ENCODE measurements around the gene AREL1. TPM values are rescaled to one million over a fixed set of nuclear protein-coding genes. Genes with fewer than 3 reads are reported as not detected.

AREL1 gene
- total RNA-seq, 1 donor from 2014 or later = 51.5 TPM

DNA sequence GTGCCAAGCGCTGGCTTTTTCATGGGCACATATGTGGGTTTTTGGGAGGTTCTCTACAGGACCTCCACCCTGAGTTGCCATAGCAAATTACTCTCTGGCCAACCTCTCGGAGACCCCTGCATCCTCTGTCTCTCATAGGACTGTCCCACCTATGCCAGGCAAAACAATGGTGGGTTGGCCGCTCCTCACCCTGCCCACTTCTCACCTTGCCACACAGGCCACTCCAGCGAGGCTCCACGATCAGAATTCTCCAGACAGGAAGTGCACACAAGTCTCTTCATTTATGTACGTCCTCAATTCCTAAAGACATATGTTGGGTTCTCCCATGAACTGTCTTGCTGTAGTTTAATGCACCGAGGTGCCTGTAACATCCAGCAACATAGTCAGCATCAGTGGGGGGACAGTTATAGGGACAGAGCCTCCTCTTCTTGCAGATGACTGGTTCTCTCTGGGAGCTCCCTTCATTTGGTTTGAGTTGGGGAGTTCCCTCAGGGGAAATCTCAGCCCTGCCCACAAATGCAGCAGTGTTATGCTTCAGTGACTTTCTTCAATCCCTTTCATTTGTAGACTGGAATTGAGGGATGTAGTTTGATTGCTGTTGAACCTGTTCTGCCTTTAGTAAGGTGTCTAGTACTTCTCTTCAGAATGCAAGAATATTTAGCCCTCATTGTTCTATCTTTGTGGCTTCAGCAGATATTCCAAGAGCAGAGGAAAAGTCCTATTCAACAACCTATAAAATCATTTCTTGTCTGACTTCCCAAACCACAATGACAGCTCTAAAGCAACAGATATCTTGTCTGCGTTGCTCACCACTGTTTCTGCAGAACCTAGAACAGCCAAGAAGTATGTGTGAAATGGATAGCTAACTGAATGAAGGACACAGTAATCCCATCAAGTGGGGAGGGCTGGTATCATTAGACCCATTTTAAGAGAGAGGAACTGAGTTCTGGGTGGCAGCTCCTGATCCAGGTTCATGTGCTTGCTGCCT, 98.1 kb downstream of the AREL1 start:
- H3K9me3 Mint-ChIP-seq = no peaks in the 10 kb centered on the region
- peaks cover 55% of the 10 kb centered on the region for H3K27me3 Mint-ChIP-seq (ENCODE audit: low read depth)
- no peak for DNase-seq (ENCODE audit: low read depth, low spot score)
- H3K27ac Mint-ChIP-seq (ENCODE audit: unreplicated experiment) = no peak overlapping the region
- H3K4me3 Mint-ChIP-seq = peak overlapping the region; percentile 25
- no peak for TF ChIP-seq CTCF (conservative IDR thresholded peaks at IDR 0.05)
- H3K36me3 Mint-ChIP-seq (ENCODE audit: low read depth) = no peaks in the 10 kb centered on the region
- H3K4me1 Mint-ChIP-seq = peaks cover 16% of the 10 kb centered on the region

- Mint-ChIP-seq H3K4me3 (peak overlapping the region; percentile 71), H3K9me3 (no peaks in the 10 kb centered on the region), H3K27me3 (ENCODE audit: low read depth) (peaks cover 66% of the 10 kb centered on the region), H3K27ac (ENCODE audit: unreplicated experiment) (no peak overlapping the region), H3K36me3 (ENCODE audit: low read depth) (no peaks in the 10 kb centered on the region), H3K4me1 (peaks cover 15% of the 10 kb centered on the region)
- no peak for DNase-seq (ENCODE audit: low read depth, low spot score)
- no peak for TF ChIP-seq CTCF (conservative IDR thresholded peaks at IDR 0.05)
Observed at GRCh38 chr14:74613211-74613914, 99.5 kb downstream of the AREL1 start.

DNA sequence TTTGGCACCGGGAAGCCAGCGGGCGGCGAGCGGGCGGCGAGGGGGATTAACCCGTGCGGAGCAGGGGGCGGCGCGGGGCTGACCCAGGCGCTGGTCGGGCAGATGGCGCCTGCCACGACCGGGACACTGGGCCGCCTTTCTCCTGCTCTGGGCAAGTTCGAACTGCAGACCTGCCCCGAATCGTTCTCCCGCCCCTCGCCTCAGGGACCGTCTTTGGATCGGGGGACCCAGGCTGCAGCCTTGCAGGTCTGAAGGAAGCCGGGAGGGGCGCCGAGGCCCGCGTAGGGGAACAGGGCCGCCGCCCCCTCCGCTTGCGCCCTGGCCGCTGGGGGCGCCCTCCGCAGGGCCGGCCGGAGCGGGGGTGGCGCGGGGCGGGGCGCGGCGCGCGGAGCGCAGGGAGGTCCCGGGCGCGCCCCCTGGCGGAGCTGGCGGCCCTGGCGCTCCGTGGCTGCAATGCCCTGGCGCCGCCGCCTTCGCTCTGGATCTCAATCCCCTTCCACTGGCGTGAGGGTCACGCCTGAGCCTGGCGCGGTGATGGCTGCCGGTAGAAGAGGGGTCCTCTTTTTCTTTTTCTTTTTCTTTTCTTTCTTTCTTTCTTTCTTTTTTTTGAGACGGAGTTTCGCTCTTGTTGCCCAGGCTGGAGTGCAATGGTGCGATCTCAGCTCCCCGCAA, 100.4 kb downstream of the AREL1 start:
- TF ChIP-seq CTCF (conservative IDR thresholded peaks at IDR 0.05) = peak; percentile 69
- Mint-ChIP-seq H3K9me3 (no peaks in the 10 kb centered on the region), H3K36me3 (ENCODE audit: low read depth) (no peaks in the 10 kb centered on the region), H3K27ac (ENCODE audit: unreplicated experiment) (no peak overlapping the region), H3K4me1 (peaks cover 15% of the 10 kb centered on the region), H3K27me3 (ENCODE audit: low read depth) (peaks cover 66% of the 10 kb centered on the region), H3K4me3 (peak overlapping the region; percentile 59)
- peak; percentile 77 for DNase-seq (ENCODE audit: low read depth, low spot score)

DNA sequence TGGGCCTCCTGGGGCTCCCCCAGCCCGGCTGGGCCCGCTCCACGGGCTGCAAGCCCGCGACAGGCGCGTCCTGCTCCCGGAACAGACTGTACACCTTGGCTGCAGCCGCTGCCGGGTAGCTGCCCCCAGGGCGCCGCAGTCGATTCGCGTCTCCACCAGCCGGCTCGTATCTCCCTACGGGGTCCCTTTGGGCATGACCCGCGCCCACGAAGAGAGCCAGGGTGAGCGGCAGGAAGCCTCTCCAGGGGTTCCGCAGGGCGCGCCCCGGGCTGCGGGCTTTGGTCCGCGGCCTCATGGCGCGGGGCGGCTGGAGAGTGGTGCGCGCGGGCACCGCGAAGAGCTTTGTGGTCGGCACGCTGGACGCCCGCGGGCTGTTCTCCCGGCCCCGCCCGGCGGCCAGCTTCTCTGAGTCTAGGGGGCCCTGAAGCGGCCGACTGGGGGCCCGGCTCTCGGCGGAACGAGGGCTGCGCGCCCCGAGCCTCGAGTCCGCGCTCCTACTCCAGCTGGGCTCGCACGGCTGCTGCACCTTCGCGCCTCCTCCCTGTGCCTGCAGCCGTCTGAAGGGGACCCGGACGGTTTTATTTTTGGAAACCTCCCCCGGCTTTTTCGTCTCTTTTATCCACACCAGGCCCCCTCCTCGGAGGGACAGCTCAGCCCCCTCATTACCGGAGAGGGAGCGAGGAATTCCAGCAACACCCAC, 101.1 kb downstream of the AREL1 start, which contains the start of gene LTBP2:
Gene LTBP2 (minus strand): TSS at position 588 of the 700 bp plus-strand sequence. CDS start 293 bp downstream, at position 295.
- H3K4me1 Mint-ChIP-seq = peaks cover 15% of the 10 kb centered on the region
- H3K27me3 Mint-ChIP-seq (ENCODE audit: low read depth) = peaks cover 66% of the 10 kb centered on the region
- DNase-seq (ENCODE audit: low read depth, low spot score) = no peak

More for the DNA sequence above, 101.1 kb downstream of the AREL1 start, which contains the start of gene LTBP2:
- Mint-ChIP-seq H3K36me3 (ENCODE audit: low read depth) (no peaks in the 10 kb centered on the region), H3K27ac (ENCODE audit: unreplicated experiment) (no peak within 1 kb of the TSS), H3K9me3 (no peaks in the 10 kb centered on the region), H3K4me3 (peak within 1 kb of the TSS; percentile 59)
- TF ChIP-seq CTCF (conservative IDR thresholded peaks at IDR 0.05) = no peak

Other genes with a start within 250 kb of the AREL1 start
- 106 and 108 TPM in 2 replicates for gene NPC2, start 219.8 kb downstream of the AREL1 start, total RNA-seq
- 37.8 and 40.6 TPM in 2 replicates for gene ISCA2, start 219.3 kb downstream of the AREL1 start, total RNA-seq
- gene LTBP2, start 100.8 kb downstream of the AREL1 start, total RNA-seq = 0.93 and 1.3 TPM in 2 replicates
- gene FCF1, start 64 bp upstream of the AREL1 start, total RNA-seq = 53.3 and 58.0 TPM in 2 replicates
- gene YLPM1, start 50.2 kb upstream of the AREL1 start, total RNA-seq = 115 and 120 TPM in 2 replicates
- not detected in 2 replicates for gene PROX2, start 163.1 kb upstream of the AREL1 start, total RNA-seq
- 92.9 and 97.4 TPM in 2 replicates for gene DLST, start 168.8 kb upstream of the AREL1 start, total RNA-seq
- gene RPS6KL1, start 210.2 kb upstream of the AREL1 start, total RNA-seq = 13.9 and 14.1 TPM in 2 replicates
- gene PGF, start 242.5 kb upstream of the AREL1 start, total RNA-seq = 2.9 and 3.9 TPM in 2 replicates

All from neural crest cell (in vitro differentiated cells).